Measurements from ENCODE around the gene EPB41L4A.

DNA sequence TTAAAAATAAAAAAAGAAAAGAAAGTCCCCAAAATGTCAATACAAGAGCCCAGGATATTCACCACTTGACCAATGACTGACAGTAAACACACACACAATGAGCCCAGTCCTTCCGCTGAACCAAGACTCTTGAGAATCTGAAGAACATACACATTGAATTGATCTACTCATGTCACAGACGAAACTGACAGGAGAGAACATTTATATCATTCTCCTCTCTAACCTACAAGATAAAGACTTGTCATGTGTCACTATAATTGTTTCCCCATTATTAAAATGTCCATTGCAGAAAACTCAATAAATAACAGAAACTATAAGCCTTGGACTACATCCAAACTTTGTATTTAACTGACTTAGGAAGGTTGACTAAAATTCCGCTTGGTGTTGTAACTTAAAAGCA, 296.7 kb downstream of the EPB41L4A start:
- TF ChIP-seq L3MBTL2 (conservative IDR thresholded peaks at IDR 0.05) (no peak), FOXM1 (IDR thresholded peaks at IDR 0.05; ENCODE audit: borderline replicate concordance) (no peak), TARDBP (IDR thresholded peaks at IDR 0.05) (no peak), FOXK2 (IDR thresholded peaks at IDR 0.05) (no peak), NFRKB (IDR thresholded peaks at IDR 0.05) (no peak), SP1 (IDR thresholded peaks at IDR 0.05) (no peak), BHLHE40 (IDR thresholded peaks at IDR 0.05; ENCODE audit: borderline replicate concordance) (no peak), ARNT (IDR thresholded peaks at IDR 0.05) (no peak), ZNF384 (IDR thresholded peaks at IDR 0.05) (no peak), CTBP1 (IDR thresholded peaks at IDR 0.05; ENCODE audit: borderline replicate concordance) (no peak)

All from HEK293T (cell line).